IPS-20b (cell line): ENCODE data around the gene SH3RF3.

ENCODE experiments used
- H3K27ac ChIP-seq: one replicate; pipeline ENCODE4 v1.5.1; 2013; ENCODE audit warnings: low read length
- H3K27me3 ChIP-seq: 2 replicates; pipeline ENCODE4 v1.6.1; 2013; ENCODE audit warnings: mild to moderate bottlenecking, low read length, inconsistent platforms; ENCODE audit not compliant: insufficient read depth
- H3K36me3 ChIP-seq: 2 replicates; pipeline ENCODE4 v1.6.1; 2013; ENCODE audit warnings: low read depth, mild to moderate bottlenecking, inconsistent platforms, low read length, moderate library complexity; ENCODE audit not compliant: insufficient read depth
- H3K4me1 ChIP-seq: 2 replicates; pipeline ENCODE4 v1.6.1; 2013; ENCODE audit warnings: mild to moderate bottlenecking, control low read depth, inconsistent platforms, low read length, moderate library complexity; ENCODE audit not compliant: insufficient read depth
- H3K4me3 ChIP-seq: 2 replicates; pipeline ENCODE4 v1.5.1; 2013; ENCODE audit warnings: mild to moderate bottlenecking, low read length, inconsistent platforms
- H3K9ac ChIP-seq: 2 replicates; pipeline ENCODE4 v1.6.1; 2013; ENCODE audit warnings: low read depth, mild to moderate bottlenecking, inconsistent platforms, low read length, moderate library complexity
- H3K9me3 ChIP-seq: 2 replicates; pipeline ENCODE4 v1.6.1; 2013; ENCODE audit warnings: mild to moderate bottlenecking, low read depth, low read length, inconsistent platforms; ENCODE audit not compliant: insufficient read depth

The SH3RF3 gene

DNA sequence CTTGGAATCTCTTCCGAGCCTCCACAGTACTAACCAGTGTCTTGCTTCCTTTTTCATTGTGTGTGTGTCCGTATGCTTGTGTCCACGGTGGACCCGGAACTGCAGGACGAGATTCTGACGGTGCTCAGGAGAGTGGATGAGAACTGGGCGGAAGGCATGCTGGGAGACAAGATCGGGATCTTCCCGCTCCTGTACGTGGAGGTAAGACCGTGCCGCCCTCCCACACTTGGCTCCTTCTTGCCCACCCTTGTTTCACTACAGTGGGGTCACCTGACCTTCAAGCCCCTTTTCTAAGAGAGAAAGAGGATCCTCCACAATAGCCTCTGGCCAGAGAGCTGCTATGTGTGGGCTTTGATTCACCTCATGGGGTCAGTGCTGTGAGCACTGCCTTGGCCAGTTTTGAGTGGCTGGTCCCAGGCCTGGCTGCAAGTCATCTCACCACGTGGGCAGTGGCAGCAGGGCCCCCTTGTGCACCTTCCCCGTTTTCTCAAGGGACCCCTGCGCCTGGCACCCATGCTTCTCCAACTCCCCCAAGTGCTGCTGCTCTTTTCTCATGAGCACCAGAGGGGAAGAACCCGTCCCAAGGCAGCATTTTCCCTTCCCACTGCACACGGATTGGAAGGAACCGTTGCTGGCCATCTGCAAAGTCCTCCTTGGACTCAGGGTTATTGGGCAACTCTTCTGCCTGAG lies 242.6 kb downstream of the SH3RF3 start:
- no peaks in the 10 kb centered on the region for H3K9me3 ChIP-seq
- no peaks in the 10 kb centered on the region for H3K4me1 ChIP-seq
- H3K36me3 ChIP-seq: no peaks in the 10 kb centered on the region
- H3K27ac ChIP-seq: no peak overlapping the region
- H3K9ac ChIP-seq: no peak overlapping the region
- no peaks in the 10 kb centered on the region for H3K27me3 ChIP-seq
- H3K4me3 ChIP-seq: no peak overlapping the region

DNA sequence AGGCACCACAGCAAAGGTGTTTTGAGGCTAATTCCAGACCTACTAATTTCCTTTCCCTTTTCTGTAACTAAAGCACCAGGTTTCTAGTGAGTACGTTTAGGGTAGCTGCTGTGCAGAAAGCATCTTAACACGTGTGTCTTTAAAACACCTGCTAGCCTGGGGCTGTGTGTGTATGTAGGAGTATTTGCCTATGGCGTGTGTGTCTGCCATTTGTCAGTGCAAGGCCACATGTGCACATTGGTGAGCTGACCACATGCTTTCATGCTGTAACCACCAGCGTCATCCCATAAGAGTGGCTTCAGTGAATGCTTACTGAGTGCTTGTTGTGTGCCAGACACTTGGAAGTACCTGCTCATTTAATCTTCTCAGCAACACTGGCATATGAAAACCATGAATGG lies 243.2 kb downstream of the SH3RF3 start:
- Histone ChIP-seq H3K27me3 (no peaks in the 10 kb centered on the region), H3K4me1 (no peaks in the 10 kb centered on the region), H3K27ac (no peak overlapping the region), H3K36me3 (no peaks in the 10 kb centered on the region), H3K9ac (no peak overlapping the region), H3K9me3 (no peaks in the 10 kb centered on the region), H3K4me3 (no peak overlapping the region)

DNA sequence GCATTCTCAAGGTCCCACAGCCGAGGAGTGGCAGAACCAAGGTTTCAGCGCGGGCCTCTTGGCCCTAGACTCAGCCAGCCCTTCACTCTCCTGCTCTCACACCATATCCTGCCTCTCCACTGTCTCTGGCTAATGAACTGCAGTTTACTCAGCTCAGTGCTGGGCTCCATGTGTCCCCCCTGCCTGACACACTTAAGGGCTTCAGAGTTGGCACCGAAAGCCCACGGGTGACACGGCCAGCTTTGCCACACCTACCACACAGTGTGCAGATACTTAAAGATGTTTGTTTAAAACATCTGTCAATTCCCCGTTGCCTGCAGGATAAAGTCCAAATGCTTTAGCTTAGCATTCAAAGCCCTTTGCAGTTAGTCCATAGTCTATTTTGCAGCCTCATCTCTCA lies 243.6 kb downstream of the SH3RF3 start:
- H3K36me3 ChIP-seq: no peaks in the 10 kb centered on the region

DNA sequence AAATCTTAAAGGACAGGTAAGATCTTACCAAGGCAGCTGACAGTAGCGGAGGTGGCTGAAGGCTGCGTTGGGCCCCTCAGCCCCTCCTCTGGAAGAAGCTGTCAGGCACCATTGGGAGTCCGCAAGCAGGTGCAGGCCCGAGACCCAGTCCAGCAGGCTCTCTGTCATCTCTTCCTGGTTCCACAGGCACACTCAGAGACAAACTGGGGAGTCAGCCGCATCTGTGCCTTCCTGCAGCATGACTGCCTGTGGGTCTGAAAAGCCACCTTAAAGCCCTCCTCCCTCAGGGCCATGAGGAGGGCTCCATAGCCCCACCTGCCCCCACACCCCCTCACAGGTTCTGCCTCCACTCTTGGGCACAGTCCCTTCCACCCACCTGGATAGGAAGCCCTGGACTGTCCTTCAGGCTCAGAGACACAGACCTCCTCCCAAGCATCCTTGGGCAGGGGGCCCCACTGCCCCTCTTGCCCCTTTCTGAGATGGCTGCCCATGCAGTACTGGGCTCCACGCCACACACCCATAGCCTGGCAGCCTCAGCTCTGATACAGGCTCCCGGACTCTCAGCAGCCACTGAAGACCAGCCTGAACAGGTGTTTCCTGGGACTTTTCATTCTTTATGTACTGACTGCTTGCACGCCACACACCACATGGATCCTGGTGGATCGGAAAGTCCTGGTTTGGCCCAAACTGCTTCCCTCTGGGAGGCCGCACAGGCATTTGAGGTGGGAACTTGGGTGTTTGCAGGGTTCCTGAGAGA lies 245.0 kb downstream of the SH3RF3 start:
- no peaks in the 10 kb centered on the region for H3K4me1 ChIP-seq
- no peak overlapping the region for H3K27ac ChIP-seq
- no peaks in the 10 kb centered on the region for H3K9me3 ChIP-seq
- H3K27me3 ChIP-seq: no peaks in the 10 kb centered on the region
- H3K4me3 ChIP-seq: no peak overlapping the region
- H3K36me3 ChIP-seq: no peaks in the 10 kb centered on the region
- no peak overlapping the region for H3K9ac ChIP-seq

More for the DNA sequence above, 243.6 kb downstream of the SH3RF3 start:
- H3K27ac ChIP-seq: no peak overlapping the region
- H3K4me1 ChIP-seq: no peaks in the 10 kb centered on the region
- H3K27me3 ChIP-seq: no peaks in the 10 kb centered on the region
- H3K9ac ChIP-seq: no peak overlapping the region
- no peak overlapping the region for H3K4me3 ChIP-seq
- no peaks in the 10 kb centered on the region for H3K9me3 ChIP-seq

DNA sequence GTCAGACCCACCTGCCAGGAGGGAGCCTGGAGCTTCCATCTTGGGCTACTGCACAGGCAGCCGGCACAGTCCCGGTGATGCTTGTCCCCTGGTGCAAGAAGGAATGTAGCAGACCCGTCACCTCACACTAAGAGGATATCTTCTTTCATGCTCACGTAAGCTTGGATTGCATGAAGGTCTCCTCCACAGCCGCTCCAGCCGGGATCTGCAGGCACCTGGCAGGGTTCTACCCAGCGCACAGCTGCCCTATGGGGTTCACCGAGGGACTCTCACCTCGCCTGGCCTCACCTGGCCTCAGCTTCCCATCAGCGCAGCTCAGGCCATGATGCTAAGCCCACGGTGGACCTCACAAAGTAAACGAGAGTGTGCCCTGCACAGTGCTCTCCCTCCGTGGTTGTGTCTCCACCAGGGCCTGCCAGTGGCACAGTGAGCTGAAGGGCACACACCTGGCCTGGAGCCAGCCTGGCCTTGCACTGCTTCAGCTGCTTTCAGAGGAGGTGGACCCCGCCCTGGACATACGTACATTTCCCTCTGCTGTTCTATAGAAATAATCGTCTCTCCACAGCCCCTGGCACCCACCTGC lies 245.6 kb downstream of the SH3RF3 start:
- no peaks in the 10 kb centered on the region for H3K9me3 ChIP-seq
- H3K27me3 ChIP-seq: no peaks in the 10 kb centered on the region; the same call in 1 of the 2 replicates
- no peaks in the 10 kb centered on the region for H3K36me3 ChIP-seq
- no peak overlapping the region for H3K9ac ChIP-seq
- no peak overlapping the region for H3K27ac ChIP-seq
- H3K4me3 ChIP-seq: no peak overlapping the region
- H3K4me1 ChIP-seq: no peaks in the 10 kb centered on the region

DNA sequence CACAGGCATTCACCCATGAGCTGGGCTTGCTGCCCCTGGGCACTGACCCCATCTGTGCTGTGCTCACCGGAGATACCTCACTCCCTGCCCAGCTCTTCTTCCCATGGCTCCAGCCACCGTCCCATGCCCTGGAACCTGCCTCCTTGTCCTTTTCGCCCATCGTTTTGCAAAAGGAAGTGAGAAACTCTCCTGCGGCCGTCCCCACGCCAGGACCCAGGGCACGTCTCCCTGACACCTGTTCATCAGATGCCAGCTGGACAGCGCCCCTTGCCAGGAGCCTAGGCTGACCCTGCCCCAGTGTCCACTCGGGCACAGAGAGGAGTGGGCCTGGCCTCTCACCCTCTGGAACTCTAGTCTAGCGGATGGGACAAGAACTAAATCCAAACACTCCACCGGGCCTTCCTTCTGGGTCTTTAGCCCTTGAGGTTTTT lies 246.1 kb downstream of the SH3RF3 start:
- Histone ChIP-seq H3K9me3 (no peaks in the 10 kb centered on the region), H3K27ac (no peak overlapping the region), H3K4me3 (no peak overlapping the region), H3K4me1 (no peaks in the 10 kb centered on the region), H3K27me3 (no peaks in the 10 kb centered on the region; the same call in 1 of the 2 replicates), H3K9ac (no peak overlapping the region), H3K36me3 (no peaks in the 10 kb centered on the region)

DNA sequence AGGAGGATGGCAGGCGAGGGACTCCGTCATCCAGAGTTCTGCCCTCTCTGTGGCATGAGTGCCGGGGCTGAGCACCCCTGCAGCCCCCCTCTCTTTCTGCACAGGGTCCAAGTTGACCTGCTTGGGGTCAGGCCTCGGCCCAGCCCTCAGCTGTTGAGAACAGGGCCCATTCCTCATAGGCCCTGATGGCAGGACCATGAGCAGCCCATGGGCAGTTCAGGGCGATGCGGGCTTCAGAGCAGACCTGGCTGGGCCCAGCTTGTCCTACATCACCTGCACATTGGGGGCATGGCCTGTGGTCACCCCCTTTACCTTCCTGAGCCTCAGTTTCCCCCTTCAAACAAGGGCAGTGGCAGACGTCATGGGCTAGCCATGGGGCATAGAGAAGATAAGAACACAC lies 246.7 kb downstream of the SH3RF3 start:
- Histone ChIP-seq H3K4me3 (no peak overlapping the region), H3K27me3 (no peaks in the 10 kb centered on the region; the same call in 1 of the 2 replicates), H3K27ac (no peak overlapping the region), H3K9me3 (no peaks in the 10 kb centered on the region), H3K9ac (no peak overlapping the region), H3K36me3 (no peaks in the 10 kb centered on the region), H3K4me1 (no peaks in the 10 kb centered on the region)

DNA sequence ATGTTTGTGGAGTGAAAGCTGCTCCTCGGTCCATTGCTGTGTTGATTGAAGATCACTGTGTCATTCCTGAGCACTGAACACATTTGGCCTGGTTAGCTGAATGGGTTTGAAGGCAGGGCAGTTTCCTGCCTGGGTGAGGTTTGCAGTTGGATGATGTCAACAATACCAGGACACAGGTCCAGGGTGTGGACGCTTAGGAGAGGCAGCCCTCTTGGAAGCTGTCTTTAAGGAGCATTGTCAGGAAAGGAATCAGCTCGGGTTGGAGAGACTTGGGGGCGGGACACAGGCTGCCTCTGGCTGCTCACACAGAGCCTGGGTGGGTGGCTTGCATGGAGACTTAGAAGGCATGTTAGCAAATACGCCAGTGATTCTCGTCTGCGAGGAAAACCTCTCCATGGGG lies 247.1 kb downstream of the SH3RF3 start:
- Histone ChIP-seq H3K9ac (no peak overlapping the region), H3K9me3 (no peaks in the 10 kb centered on the region), H3K27ac (no peak overlapping the region), H3K4me1 (no peaks in the 10 kb centered on the region), H3K27me3 (no peaks in the 10 kb centered on the region; the same call in none of the 2 replicates), H3K36me3 (no peaks in the 10 kb centered on the region), H3K4me3 (no peak overlapping the region)

DNA sequence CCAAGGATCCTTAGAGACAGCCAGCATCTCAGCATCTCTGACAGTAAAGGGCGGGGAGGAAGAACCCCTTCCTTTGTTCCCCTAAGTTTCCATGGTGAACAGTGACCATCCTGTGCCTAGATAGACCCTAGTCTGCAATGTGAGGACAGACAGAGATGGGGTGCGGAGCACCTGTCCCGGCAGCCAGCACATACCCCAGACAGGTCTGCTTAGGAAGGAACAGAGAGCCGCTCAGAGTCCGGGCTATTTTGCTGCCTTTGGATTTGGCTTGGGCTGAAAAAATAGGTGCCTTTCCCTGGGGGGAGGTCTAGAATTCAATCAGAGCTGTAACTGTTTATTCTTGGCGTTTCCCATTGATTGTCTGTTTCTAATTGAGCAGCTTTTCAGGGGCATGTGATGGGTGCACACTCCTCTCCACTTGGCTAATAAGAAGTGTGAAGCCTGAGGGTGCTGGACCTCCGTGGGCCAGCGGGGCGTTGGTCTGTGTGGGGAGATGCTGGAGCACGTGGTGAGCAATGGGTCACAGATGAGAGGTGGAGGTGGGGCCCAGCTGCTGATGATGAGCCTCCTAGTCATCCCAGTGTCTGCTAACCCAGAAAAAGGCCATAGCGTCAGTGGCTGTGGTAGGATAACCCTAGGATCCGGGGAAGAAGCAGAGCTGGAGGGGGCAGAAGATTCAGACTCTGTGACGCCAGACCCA lies 247.9 kb downstream of the SH3RF3 start:
- Histone ChIP-seq H3K4me1 (no peaks in the 10 kb centered on the region), H3K4me3 (no peak overlapping the region), H3K27me3 (no peaks in the 10 kb centered on the region; the same call in none of the 2 replicates), H3K9me3 (no peaks in the 10 kb centered on the region), H3K27ac (no peak overlapping the region), H3K36me3 (no peaks in the 10 kb centered on the region), H3K9ac (no peak overlapping the region)

DNA sequence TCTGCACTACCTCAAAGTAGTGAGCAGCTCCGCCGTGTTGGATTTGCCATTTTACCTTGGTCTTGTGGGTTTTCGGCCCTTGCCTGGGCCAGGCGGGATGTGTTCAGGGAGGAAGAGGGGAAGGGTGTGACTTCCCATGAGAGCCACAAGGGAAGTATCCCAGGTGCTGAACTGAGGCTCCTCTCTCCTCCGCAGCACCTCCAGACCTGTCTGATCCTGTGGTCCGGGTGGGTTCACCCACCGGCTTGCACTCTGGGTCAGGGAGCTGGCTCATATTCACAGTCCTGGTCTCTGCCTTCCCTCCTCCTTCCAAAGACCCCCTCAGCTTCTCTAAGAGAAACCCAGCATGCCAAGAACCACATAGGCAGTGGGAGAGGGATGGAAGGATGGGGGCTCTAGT lies 249.0 kb downstream of the SH3RF3 start:
- Histone ChIP-seq H3K27ac (no peak overlapping the region), H3K9ac (no peak overlapping the region), H3K36me3 (no peaks in the 10 kb centered on the region), H3K4me1 (no peaks in the 10 kb centered on the region), H3K9me3 (no peaks in the 10 kb centered on the region), H3K4me3 (no peak overlapping the region), H3K27me3 (no peaks in the 10 kb centered on the region; the same call in none of the 2 replicates)

DNA sequence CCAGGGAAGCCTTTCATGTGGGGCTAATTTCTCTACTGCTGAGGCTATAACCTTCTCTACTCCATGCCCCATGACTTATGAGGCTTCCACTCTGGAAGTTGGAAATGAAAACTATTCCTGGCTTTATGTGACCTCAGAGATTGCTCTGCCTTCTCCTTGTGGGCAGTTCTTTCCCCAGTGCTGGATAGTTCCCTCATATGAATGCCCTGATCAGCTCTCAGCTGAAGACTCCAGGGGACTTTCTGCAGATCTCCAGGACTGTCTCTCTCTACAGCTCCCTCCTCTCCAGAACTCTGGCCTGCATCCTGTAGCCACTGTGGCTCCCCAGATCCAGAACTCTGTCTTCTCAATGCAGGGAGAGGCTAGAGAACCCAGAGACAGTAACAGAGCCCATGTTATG lies 249.7 kb downstream of the SH3RF3 start:
- no peak overlapping the region for H3K4me3 ChIP-seq
- H3K9ac ChIP-seq: no peak overlapping the region
- peaks cover 6% of the 10 kb centered on the region for H3K27me3 ChIP-seq
- no peaks in the 10 kb centered on the region for H3K36me3 ChIP-seq
- no peaks in the 10 kb centered on the region for H3K4me1 ChIP-seq
- no peak overlapping the region for H3K27ac ChIP-seq
- H3K9me3 ChIP-seq: no peaks in the 10 kb centered on the region
